Small intestine (tissue), 7 donors: ENCODE results near the gene SPATC1L. TPM values are rescaled to one million over a fixed set of nuclear protein-coding genes. Genes with fewer than 3 reads are reported as not detected.
"Not testable (repeated sequence)": the region's sequence is repeated elsewhere in the genome, so short reads cannot be mapped to it uniquely, and the experiment has no call there.

Experiments
- DNase-seq, 2 donors: peaks; one replicate each; pipeline versions ENCODE4 v3.0.0 to v3.0.0-alpha.2; 2013
- FAIRE-seq: peaks from 2 replicates; lab custom pipeline; 2012; peaks lifted over from hg19 to GRCh38; lab: Jason Lieb, UNC
- H3K27ac ChIP-seq, 3 donors: one replicate each; pipeline ENCODE4 v1.5.1; 2013; ENCODE audit warnings: low read length in 2 of 3, mild to moderate bottlenecking in 2 of 3, control low read depth in 1 of 3, inconsistent platforms in 1 of 3, low read depth in 1 of 3, moderate library complexity in 1 of 3
- H3K27me3 ChIP-seq, 3 donors: one replicate each; pipeline ENCODE4 v1.6.1; 2013; ENCODE audit warnings: low read length in 3 of 3, inconsistent platforms in 1 of 3; ENCODE audit not compliant: control insufficient read depth in 3 of 3, insufficient read depth in 3 of 3
- H3K36me3 ChIP-seq, 3 donors: one replicate each; pipeline ENCODE4 v1.6.1; 2013; ENCODE audit warnings: low read length in 3 of 3, inconsistent platforms in 1 of 3, low read depth in 1 of 3, mild to moderate bottlenecking in 1 of 3, moderate library complexity in 1 of 3; ENCODE audit not compliant: control insufficient read depth in 3 of 3, insufficient read depth in 2 of 3
- H3K4me1 ChIP-seq, 3 donors: one replicate each; pipeline ENCODE4 v1.6.1; 2013; ENCODE audit warnings: low read length in 2 of 3, inconsistent platforms in 1 of 3, low read depth in 1 of 3, mild to moderate bottlenecking in 1 of 3, moderate library complexity in 1 of 3; ENCODE audit not compliant: control insufficient read depth in 3 of 3, insufficient read depth in 2 of 3
- H3K4me3 ChIP-seq, 3 donors: one replicate each; pipeline ENCODE4 v1.5.1; 2013; ENCODE audit warnings: low read length in 3 of 3, control low read depth in 1 of 3, inconsistent platforms in 1 of 3, low read depth in 1 of 3, mild to moderate bottlenecking in 1 of 3, moderate library complexity in 1 of 3
- H3K9me3 ChIP-seq, 2 donors: one replicate each; pipeline ENCODE4 v1.6.1; 2013; ENCODE audit warnings: low read depth in 1 of 2, low read length in 1 of 2; ENCODE audit not compliant: control insufficient read depth in 2 of 2, insufficient read depth in 1 of 2
- WGBS, 3 donors: extraction: QIAGEN DNeasy Blood & Tissue Kit; methylation state at CpG; one replicate each; pipeline ENCODE4 v1.1.7; 2013; 5-methylcytosine and 5-hydroxymethylcytosine counted together
- polyA plus RNA-seq, 4 donors: library from polyadenylated mRNA; stranded (reverse) in 3 of 4; unstranded in 1 of 4; fragments of 200-250 nt in 3 of 4; fragments of 120-200 nt in 1 of 4; gene quantifications; one replicate each; pipeline versions ENCODE4 v1.2.1 to v1.2.3, GENCODE V29; 2013
- donor health status: healthy with polysubstance abuse.
- donor health status: control.
- donor health status: control.
- donor health status: Bipolar disorder and iron deficiency.
- donor health status: healthy.

The SPATC1L gene
- polyA plus RNA-seq, 4 donors, result 2.9 to 12.6 (median 8.2) TPM

DNA sequence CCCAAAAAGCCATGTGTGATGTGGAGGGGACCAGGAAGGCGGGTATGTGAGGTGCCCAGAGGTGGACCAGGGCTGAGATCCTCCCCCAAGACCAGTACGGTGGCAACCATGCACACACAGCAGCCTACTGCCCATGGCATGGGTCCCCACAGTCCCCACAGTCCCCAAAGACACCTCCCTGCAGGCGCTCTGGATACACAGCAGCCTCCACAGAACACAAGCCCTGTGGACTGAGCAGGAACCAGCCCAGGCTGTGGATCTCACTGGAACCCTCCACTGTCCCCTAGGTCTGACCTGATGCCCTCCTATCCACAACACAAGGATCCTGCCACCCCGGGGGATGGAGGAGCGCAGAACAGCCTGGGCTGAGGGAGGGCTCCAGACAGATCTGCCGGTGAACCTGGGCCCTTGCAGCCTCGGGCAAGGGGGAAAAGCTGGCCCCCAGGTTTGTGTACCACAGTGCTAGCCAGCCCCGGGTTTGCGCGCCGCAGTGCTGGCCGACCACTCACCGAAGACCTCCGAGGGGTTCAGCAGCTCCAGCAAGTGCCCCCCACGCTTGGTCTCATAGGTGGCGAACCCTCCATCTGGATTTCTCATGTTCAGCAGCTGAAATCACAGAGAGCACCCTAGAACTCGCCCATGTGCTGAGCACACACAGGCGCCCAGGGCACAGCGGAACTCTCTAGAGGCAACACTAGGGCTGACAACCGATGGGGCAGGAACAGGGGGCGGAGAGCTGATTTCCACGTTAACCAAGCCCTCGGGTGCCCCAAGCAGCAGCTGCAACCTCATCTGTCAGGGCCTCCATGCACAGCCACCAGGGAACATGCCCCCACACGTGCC lies 22.1 kb upstream of the SPATC1L start:
- WGBS, 3 donors, result 94 to 96% (median 94%) methylated on average over 23 to 24 of the region's 24 CpGs
- no peaks in the 10 kb centered on the region for H3K27me3 ChIP-seq
- DNase-seq (no peak), FAIRE-seq (no peak)
- H3K9me3 ChIP-seq, result no peaks in the 10 kb centered on the region
- H3K4me3 ChIP-seq, result no peak overlapping the region
- no peaks in the 10 kb centered on the region for H3K4me1 ChIP-seq
- no peak overlapping the region for H3K27ac ChIP-seq
- peaks cover 17 to 65% (median 21%) of the 10 kb centered on the region in 3 donors for H3K36me3 ChIP-seq

GRCh38 chr21:46205766-46206162 lies 21.5 kb upstream of the SPATC1L start:
- 94 to 96% (median 96%) methylated on average over 16 of the region's 16 CpGs for WGBS, 3 donors
- Histone ChIP-seq H3K9me3 (no peaks in the 10 kb centered on the region), H3K4me1 (no peaks in the 10 kb centered on the region), H3K4me3 (no peak overlapping the region), H3K36me3 (peaks cover 17 to 63% (median 21%) of the 10 kb centered on the region in 3 donors), H3K27ac (no peak overlapping the region), H3K27me3 (no peaks in the 10 kb centered on the region)
- FAIRE-seq, result no peak
- DNase-seq, result no peak

DNA sequence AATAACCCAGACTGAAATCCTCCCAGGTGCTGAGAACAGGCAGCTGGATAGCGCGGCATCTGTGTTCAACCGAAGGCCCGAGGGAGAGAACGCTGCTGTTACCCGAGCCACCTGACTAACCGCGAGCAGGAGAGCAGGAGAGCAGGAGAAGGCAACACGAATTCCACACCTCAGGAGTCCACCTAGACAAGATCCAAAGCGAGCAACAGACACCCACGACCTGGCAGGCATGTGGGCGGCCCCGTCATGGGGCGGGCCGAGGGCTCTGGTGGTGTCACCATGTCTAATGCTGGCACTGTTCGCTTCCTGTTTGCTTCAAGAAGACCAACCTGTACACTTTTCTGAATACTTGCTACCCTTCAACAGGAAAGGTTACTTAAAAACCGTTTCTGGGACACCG lies 20.9 kb upstream of the SPATC1L start:
- DNase-seq (no peak), FAIRE-seq (no peak)
- Histone ChIP-seq H3K27ac (no peak overlapping the region), H3K27me3 (no peaks in the 10 kb centered on the region), H3K4me1 (no peaks in the 10 kb centered on the region), H3K9me3 (no peaks in the 10 kb centered on the region), H3K36me3 (peaks cover 17 to 57% (median 21%) of the 10 kb centered on the region in 3 donors), H3K4me3 (no peak overlapping the region)
- WGBS, 3 donors, result 92 to 94% (median 93%) methylated on average over 18 of the region's 18 CpGs

- no peak for FAIRE-seq
- Histone ChIP-seq H3K27me3 (no peaks in the 10 kb centered on the region), H3K36me3 (peaks cover 16 to 40% (median 19%) of the 10 kb centered on the region in 3 donors), H3K4me1 (no peaks in the 10 kb centered on the region), H3K9me3 (no peaks in the 10 kb centered on the region), H3K4me3 (no peak overlapping the region), H3K27ac (no peak overlapping the region)
- DNase-seq, result no peak
- WGBS, 3 donors, result 96 to 99% (median 97%) methylated on average over 8 of the region's 8 CpGs
These were observed 18.9 kb upstream of the SPATC1L start for GRCh38 chr21:46203203-46203600.

- Histone ChIP-seq H3K27ac (no peak overlapping the region), H3K36me3 (peaks cover 12 to 38% (median 19%) of the 10 kb centered on the region in 3 donors), H3K4me3 (no peak overlapping the region), H3K27me3 (no peaks in the 10 kb centered on the region), H3K4me1 (no peaks in the 10 kb centered on the region), H3K9me3 (no peaks in the 10 kb centered on the region)
- DNase-seq (no peak), FAIRE-seq (no peak)
- WGBS, 3 donors, result 90 to 97% (median 93%) methylated on average over 6 of the region's 6 CpGs
These were observed 18.4 kb upstream of the SPATC1L start for GRCh38 chr21:46202592-46203202.

DNA sequence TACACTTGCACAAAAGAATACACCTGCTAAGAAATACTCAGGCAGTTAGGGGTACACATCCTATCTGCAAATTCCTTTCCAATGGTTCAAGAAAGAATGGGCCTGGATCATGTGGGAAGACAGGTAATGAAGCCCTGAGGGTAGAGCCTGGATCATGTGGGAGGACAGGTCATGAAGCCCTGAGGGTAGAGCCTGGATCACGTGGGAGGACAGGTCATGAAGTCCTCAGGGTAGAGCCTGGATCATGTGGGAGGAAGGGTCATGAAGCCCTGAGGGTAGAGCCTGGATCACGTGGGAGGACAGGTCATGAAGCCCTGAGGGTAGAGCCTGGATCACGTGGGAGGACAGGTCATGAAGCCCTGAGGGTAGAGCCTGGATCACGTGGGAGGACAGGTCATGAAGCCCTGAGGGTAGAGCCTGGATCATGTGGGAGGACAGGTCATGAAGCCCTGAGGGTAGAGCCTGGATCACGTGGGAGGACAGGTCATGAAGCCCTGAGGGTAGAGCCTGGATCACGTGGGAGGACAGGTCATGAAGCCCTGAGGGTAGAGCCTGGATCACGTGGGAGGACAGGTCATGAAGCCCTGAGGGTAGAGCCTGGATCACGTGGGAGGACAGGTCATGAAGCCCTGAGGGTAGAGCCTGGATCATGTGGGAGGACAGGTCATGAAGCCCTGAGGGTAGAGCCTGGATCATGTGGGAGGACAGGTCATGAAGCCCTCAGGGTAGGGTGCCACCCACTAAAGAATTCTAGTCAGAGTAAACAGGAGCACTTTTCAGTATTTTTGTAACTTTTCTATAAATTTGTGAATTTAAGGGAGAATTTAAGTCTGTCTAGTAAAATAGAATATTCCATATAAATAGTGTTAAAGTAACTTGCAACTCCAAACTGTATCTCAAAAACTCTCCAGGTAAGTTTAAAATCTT lies 16.9 kb upstream of the SPATC1L start:
- H3K27me3 ChIP-seq, H3K27ac ChIP-seq, H3K4me1 ChIP-seq, DNase-seq, FAIRE-seq, H3K9me3 ChIP-seq, H3K4me3 ChIP-seq: not testable (repeated sequence)
- 87 to 95% (median 92%) methylated on average over 2 to 3 of the region's 8 CpGs for WGBS, 3 donors
- H3K36me3 ChIP-seq, result peaks cover 7 to 27% (median 13%) of the 10 kb centered on the region in 3 donors

DNA sequence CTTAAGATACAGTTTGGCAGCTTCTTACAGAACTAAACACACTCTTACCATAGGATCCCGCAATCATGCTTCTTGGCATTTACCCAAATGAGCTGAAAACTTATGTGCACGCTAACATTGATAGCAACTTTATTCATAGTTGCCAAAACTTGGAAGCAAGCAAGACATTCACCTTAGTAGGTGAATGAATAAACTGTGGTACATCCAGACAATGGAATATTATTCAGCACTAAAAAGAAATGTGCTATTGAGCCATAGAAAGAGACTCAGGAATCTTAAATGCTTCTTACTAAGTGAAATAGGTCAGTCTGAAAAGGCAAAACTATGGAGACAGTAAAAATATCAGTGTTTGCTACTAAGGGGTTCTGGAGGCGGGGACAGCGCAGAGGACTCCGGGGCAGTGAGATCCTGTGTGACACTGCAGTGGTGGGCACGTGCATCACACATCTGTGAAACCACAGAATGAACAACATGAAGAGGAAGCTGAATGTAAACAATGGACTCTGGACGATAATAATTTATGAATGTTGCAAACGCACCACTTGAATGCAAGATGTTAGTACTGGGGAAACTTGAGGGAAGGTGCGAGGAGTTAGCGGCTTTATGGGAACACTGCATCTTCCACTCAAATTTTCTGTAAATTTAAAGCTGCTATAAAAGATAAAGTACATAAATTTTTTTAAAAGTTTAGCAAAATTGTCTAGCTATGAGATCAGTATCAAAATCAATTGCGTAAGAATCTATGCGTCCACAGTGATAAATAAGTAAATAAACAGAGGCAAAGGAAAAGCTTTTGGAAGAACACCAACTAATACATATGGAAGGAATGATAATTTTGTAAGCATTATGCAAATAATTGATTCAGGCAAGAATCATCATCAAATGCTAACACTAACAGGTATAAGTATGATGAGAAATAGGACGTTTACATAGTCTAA lies 15.4 kb upstream of the SPATC1L start:
- Histone ChIP-seq H3K9me3 (no peaks in the 10 kb centered on the region), H3K36me3 (peaks cover 4 to 30% (median 8%) of the 10 kb centered on the region in 3 donors), H3K4me3 (no peak overlapping the region), H3K27ac (no peak overlapping the region), H3K4me1 (no peaks in the 10 kb centered on the region), H3K27me3 (no peaks in the 10 kb centered on the region)
- 75 to 82% (median 79%) methylated on average over 13 of the region's 13 CpGs for WGBS, 3 donors
- FAIRE-seq (no peak), DNase-seq (no peak)
